Endothelial cell of umbilical vein (primary cell): ENCODE data around the gene STAC2.
"Not testable (repeated sequence)": the region's sequence is repeated elsewhere in the genome, so short reads cannot be mapped to it uniquely, and the experiment has no call there.

Source experiments
- EZH2 ChIP-seq: IDR thresholded peaks from 2 replicates; pipeline ENCODE4 v1.6.1; 2012; ENCODE audit warnings: borderline replicate concordance, low read depth, mild to moderate bottlenecking, moderate library complexity, low read length, inconsistent platforms; ENCODE audit not compliant: severe bottlenecking
- POLR2A ChIP-seq: IDR thresholded peaks from 2 replicates; pipeline ENCODE4 v1.6.1; 2012; ENCODE audit warnings: low read depth, mild to moderate bottlenecking, control low read depth, low read length
- POLR2AphosphoS5 ChIP-seq: IDR thresholded peaks from 2 replicates; pipeline ENCODE4 v1.6.1; 2012; ENCODE audit warnings: low read depth, mild to moderate bottlenecking, control low read depth, low read length, moderate library complexity; ENCODE audit not compliant: insufficient read depth
- TF ChIP-seq, protein P1 (sequence below), 2 donors: IDR thresholded peaks; 1 replicate in 1 of 2; 2 replicates in 1 of 2; pipeline ENCODE4 v1.5.1; 2011; ENCODE audit warnings: low read length in 2 of 2, mild to moderate bottlenecking in 2 of 2, moderate library complexity in 2 of 2, control low read depth in 1 of 2, inconsistent platforms in 1 of 2, low read depth in 1 of 2; ENCODE audit not compliant: insufficient read depth in 1 of 2; ENCODE audit errors: extremely low read depth in 1 of 2

DNA sequence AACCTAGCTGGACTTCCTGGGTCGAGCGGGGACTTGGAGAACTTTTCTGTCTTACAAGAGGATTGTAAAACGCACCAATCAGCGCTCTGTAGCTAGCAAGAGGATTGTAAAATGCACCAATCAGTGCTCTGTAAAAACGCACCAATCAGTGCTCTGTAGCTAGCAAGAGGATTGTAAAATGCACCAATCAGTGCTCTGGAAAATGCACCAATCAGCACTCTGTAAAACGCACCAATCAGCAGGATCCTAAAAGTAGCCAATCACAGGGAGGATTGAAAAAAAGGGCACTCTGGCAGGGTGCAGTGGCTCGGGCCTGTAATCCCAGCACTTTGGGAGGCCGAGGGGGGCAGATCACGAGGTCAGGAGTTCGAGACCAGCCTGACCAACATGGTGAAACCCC lies 57.2 kb downstream of the STAC2 start:
- TF ChIP-seq, protein P1, sequence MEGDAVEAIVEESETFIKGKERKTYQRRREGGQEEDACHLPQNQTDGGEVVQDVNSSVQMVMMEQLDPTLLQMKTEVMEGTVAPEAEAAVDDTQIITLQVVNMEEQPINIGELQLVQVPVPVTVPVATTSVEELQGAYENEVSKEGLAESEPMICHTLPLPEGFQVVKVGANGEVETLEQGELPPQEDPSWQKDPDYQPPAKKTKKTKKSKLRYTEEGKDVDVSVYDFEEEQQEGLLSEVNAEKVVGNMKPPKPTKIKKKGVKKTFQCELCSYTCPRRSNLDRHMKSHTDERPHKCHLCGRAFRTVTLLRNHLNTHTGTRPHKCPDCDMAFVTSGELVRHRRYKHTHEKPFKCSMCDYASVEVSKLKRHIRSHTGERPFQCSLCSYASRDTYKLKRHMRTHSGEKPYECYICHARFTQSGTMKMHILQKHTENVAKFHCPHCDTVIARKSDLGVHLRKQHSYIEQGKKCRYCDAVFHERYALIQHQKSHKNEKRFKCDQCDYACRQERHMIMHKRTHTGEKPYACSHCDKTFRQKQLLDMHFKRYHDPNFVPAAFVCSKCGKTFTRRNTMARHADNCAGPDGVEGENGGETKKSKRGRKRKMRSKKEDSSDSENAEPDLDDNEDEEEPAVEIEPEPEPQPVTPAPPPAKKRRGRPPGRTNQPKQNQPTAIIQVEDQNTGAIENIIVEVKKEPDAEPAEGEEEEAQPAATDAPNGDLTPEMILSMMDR (IDR thresholded peaks at IDR 0.05; ENCODE audit: extremely low read depth in 1 of 2, insufficient read depth in 1 of 2, low read depth in 1 of 2, low read length in 2 of 2): not testable (repeated sequence)
- not testable (repeated sequence) for TF ChIP-seq POLR2A, POLR2AphosphoS5, EZH2
